ENCODE measurements around the gene SOX18. TPM values are rescaled to one million over a fixed set of nuclear protein-coding genes. Genes with fewer than 3 reads are reported as not detected.

Gene SOX18
- total and polyA plus RNA-seq, 2 of the 13 experiments (the other 11 are each of a cell fraction or from before 2014, with no cell fraction given) = 1.6 to 1.9 TPM

GRCh38 chr20:64052987-64053840, 3.8 kb upstream of the SOX18 start (continued):
- TF ChIP-seq DMTF1 (CRISPR knock-in tag; IDR thresholded peaks at IDR 0.05) = 0 out of 2 replicates have a peak, but pooled peaks have one; percentile 30
- TF ChIP-seq THAP9 (CRISPR knock-in tag; IDR thresholded peaks at IDR 0.05; ENCODE audit: borderline replicate concordance) = peak; percentile 80; the same call in 1 of the 2 replicates
- peak; percentile 92; the same call in 1 of the 2 replicates for TF ChIP-seq ZNF343 (CRISPR knock-in tag; IDR thresholded peaks at IDR 0.05)
- peak; percentile 96 for TF ChIP-seq ZNF276 (CRISPR knock-in tag; IDR thresholded peaks at IDR 0.05; ENCODE audit: low read depth)
- 0 out of 2 replicates have a peak, but pooled peaks have one; percentile 15 for TF ChIP-seq ZNF780A (CRISPR knock-in tag; IDR thresholded peaks at IDR 0.05)
- TF ChIP-seq CSRNP2 (CRISPR knock-in tag; conservative IDR thresholded peaks at IDR 0.05; ENCODE audit: low read depth) = no peak
- TF ChIP-seq KAT8 (CRISPR knock-in tag; IDR thresholded peaks at IDR 0.05) = 0 out of 2 replicates have a peak, but pooled peaks have one; percentile 46
- TF ChIP-seq ZFP90 (CRISPR knock-in tag; IDR thresholded peaks at IDR 0.05; ENCODE audit: borderline replicate concordance) = peak; percentile 16; the same call in 1 of the 2 replicates
- TF ChIP-seq ZNF512B (CRISPR knock-in tag; IDR thresholded peaks at IDR 0.05; ENCODE audit: borderline replicate concordance) = peak; percentile 3; the same call in 1 of the 2 replicates
- TF ChIP-seq MYPOP (CRISPR knock-in tag; IDR thresholded peaks at IDR 0.05) = peak; percentile 62; the same call in 1 of the 2 replicates
- TF ChIP-seq ZNF572 (CRISPR knock-in tag; IDR thresholded peaks at IDR 0.05) = 0 out of 2 replicates have a peak, but pooled peaks have one; percentile 88
- TF ChIP-seq SOX5 (CRISPR knock-in tag; IDR thresholded peaks at IDR 0.05; ENCODE audit: borderline replicate concordance) = peak; percentile 46

All from HepG2 (cell line).